ENCODE data around the gene GIMAP7.

Gene GIMAP7

GRCh38 chr7:150514748-150515222 lies at the start of gene GIMAP7:
Gene GIMAP7 (plus strand): TSS chr7:150514872. CDS start chr7:150519975, 5,103 bp downstream.
- TF ChIP-seq, protein P1, sequence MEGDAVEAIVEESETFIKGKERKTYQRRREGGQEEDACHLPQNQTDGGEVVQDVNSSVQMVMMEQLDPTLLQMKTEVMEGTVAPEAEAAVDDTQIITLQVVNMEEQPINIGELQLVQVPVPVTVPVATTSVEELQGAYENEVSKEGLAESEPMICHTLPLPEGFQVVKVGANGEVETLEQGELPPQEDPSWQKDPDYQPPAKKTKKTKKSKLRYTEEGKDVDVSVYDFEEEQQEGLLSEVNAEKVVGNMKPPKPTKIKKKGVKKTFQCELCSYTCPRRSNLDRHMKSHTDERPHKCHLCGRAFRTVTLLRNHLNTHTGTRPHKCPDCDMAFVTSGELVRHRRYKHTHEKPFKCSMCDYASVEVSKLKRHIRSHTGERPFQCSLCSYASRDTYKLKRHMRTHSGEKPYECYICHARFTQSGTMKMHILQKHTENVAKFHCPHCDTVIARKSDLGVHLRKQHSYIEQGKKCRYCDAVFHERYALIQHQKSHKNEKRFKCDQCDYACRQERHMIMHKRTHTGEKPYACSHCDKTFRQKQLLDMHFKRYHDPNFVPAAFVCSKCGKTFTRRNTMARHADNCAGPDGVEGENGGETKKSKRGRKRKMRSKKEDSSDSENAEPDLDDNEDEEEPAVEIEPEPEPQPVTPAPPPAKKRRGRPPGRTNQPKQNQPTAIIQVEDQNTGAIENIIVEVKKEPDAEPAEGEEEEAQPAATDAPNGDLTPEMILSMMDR (IDR thresholded peaks at IDR 0.05), result no peak

DNA sequence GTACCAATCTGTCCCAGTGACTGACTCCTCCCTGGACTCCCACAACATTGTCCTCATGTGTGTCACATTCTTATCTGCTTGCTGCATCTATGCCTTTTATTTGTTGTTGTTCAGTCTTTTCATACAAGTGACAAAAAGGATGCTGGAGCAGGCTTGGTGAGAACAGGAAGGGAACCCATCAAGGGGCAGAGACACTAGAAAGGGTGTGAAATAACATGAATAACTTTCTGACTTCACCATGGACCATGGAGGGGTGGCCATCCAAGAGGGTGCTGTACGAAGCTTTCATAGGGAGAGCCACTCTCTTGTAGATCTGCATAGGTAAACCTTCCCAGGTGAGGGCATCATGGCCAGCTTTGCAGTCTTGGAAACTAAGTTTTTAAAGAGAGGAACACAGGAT lies 49.7 kb upstream of the GIMAP7 start:
- TF ChIP-seq, protein P1 (IDR thresholded peaks at IDR 0.05), result no peak

GRCh38 chr7:150465414-150465813 lies 49.3 kb upstream of the GIMAP7 start:
- TF ChIP-seq, protein P1 (IDR thresholded peaks at IDR 0.05), result no peak

GRCh38 chr7:150466477-150466876 lies 48.2 kb upstream of the GIMAP7 start:
- TF ChIP-seq, protein P1 (IDR thresholded peaks at IDR 0.05), result no peak

- TF ChIP-seq, protein P1 (IDR thresholded peaks at IDR 0.05), result no peak
These were observed 46.4 kb upstream of the GIMAP7 start for GRCh38 chr7:150468241-150468640.

- TF ChIP-seq, protein P1 (IDR thresholded peaks at IDR 0.05), result no peak
These were observed 42.8 kb upstream of the GIMAP7 start for GRCh38 chr7:150471886-150472285.

DNA sequence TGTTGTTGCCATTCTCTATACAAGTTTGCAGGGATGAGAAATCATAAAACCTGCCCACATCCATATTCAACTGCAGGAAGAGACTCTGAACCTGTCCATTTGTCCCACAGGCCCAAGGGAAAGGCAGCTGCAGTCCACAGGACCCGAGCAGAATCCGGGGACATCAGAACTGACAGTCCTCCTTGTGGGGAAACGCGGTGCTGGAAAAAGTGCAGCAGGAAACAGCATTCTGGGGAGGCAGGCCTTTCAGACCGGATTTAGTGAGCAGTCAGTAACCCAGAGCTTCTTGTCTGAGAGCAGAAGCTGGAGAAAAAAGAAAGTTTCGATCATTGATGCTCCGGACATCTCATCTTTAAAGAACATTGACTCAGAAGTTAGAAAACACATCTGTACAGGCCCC lies 40.8 kb upstream of the GIMAP7 start:
- TF ChIP-seq, protein P1 (IDR thresholded peaks at IDR 0.05), result no peak

GRCh38 chr7:150476285-150476684 lies 38.4 kb upstream of the GIMAP7 start:
- TF ChIP-seq, protein P1 (IDR thresholded peaks at IDR 0.05), result no peak

Measured in LNCAP (cell line).